Esophagus (tissue), 2 donors: ENCODE measurements around the gene IKBKG. TPM values are rescaled to one million over a fixed set of nuclear protein-coding genes. Genes with fewer than 3 reads are reported as not detected.
"Not testable (repeated sequence)": the region's sequence is repeated elsewhere in the genome, so short reads cannot be mapped to it uniquely, and the experiment has no call there.

Source experiments
- H3K27ac ChIP-seq, 2 donors: one replicate each; pipeline ENCODE4 v1.5.1; 2013; ENCODE audit warnings: low read depth in 2 of 2, mild to moderate bottlenecking in 2 of 2, inconsistent platforms in 1 of 2, low read length in 1 of 2, moderate library complexity in 1 of 2
- H3K27me3 ChIP-seq, 2 donors: one replicate each; pipeline ENCODE4 v1.6.1; 2013; ENCODE audit warnings: low read length in 2 of 2, control low read depth in 1 of 2, mild to moderate bottlenecking in 1 of 2; ENCODE audit not compliant: insufficient read depth in 2 of 2, control insufficient read depth in 1 of 2
- H3K36me3 ChIP-seq, 2 donors: one replicate each; pipeline ENCODE4 v1.6.1; 2013; ENCODE audit warnings: low read length in 1 of 2; ENCODE audit not compliant: control insufficient read depth in 2 of 2, insufficient read depth in 2 of 2
- H3K4me1 ChIP-seq, 2 donors: one replicate each; pipeline ENCODE4 v1.6.1; 2013; ENCODE audit warnings: low read length in 1 of 2; ENCODE audit not compliant: control insufficient read depth in 2 of 2, insufficient read depth in 2 of 2
- H3K4me3 ChIP-seq, 2 donors: one replicate each; pipeline ENCODE4 v1.5.1; 2013; ENCODE audit warnings: low read length in 2 of 2, mild to moderate bottlenecking in 2 of 2, low read depth in 1 of 2, moderate library complexity in 1 of 2
- H3K9me3 ChIP-seq, 2 donors: one replicate each; pipeline ENCODE4 v1.6.1; 2013; ENCODE audit warnings: mild to moderate bottlenecking in 2 of 2, low read depth in 1 of 2, low read length in 1 of 2, moderate library complexity in 1 of 2; ENCODE audit not compliant: control insufficient read depth in 2 of 2, insufficient read depth in 1 of 2
- WGBS, 2 donors: extraction: QIAGEN DNeasy Blood & Tissue Kit; methylation state at CpG; one replicate each; pipeline ENCODE4 v1.1.7; 2013; 5-methylcytosine and 5-hydroxymethylcytosine counted together
- polyA plus RNA-seq, 2 donors: library from polyadenylated mRNA; stranded (reverse); fragments of 200-250 nt; gene quantifications; one replicate each; pipeline ENCODE4 v1.2.3, GENCODE V29; 2013
- donor health status: healthy with polysubstance abuse.
- donor health status: Bipolar disorder and iron deficiency.

IKBKG gene
- polyA plus RNA-seq, 2 donors = 16.2 to 19.7 TPM

DNA sequence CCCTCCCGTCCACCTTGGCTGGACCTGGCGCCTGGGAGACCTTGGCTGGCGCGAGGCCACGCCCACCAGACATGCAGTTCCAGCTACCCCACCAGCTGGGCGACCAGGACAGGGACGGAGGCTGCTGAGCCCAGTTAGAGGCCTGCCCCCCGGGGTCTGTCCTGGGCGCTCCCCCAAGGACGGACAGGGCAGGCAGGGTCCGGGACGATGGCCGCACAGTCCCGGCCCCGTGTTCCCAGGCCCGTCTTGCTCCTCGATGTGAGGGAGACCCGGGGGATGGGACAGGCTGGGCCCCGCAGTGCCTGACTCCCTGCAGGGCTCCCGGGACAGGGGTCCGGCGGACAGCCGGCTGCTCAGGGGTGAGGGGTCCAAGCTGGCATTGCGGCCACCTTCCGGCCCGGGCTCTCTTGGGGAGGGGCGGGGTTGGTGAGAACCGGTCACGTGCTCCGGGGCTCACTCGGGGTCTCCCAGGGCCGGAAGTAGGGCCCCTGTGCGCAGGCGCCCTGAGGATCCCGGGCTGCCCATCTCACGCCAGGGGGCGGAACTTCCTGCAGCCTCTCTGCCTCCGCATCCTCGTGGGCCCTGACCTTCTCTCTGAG, 37.3 kb downstream of the IKBKG start, which contains the start of gene CTAG1A:
CTAG1A (plus strand) TSS at position 549 of the 599 bp plus-strand sequence. CDS start 74 bp downstream, outside the sequence.
- not testable (repeated sequence) for H3K4me3 ChIP-seq, H3K36me3 ChIP-seq, H3K27ac ChIP-seq, H3K4me1 ChIP-seq, H3K27me3 ChIP-seq, H3K9me3 ChIP-seq
- no CpG with 5 or more reads among the region's 39 CpGs for WGBS, 2 donors

DNA sequence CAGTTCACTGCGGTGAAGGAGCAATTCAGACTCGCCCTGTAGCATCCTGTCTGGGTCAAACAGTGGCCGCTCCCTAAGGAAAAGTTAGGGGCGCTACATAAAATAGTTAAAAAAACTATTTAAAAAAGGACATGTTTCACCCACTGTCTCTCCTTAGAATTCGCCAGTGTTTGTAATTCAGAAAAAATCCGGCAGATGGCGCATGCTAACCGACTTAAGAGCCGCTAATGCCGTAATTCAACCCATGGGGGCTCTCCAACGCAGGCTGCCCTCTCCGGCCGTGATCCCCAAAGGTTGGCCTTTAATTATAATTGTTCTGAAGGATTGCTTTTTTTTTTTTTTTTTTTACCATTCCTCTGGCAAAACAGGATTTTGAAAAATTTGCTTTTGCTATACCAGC, 43.0 kb downstream of the IKBKG start:
- not testable (repeated sequence) for H3K9me3 ChIP-seq, H3K27me3 ChIP-seq, H3K4me1 ChIP-seq, H3K36me3 ChIP-seq, H3K4me3 ChIP-seq, H3K27ac ChIP-seq
- WGBS, 2 donors = 62% methylated on average over 4 of the region's 13 CpGs; no CpG with 5 or more reads in 1 of the 2 donors

DNA sequence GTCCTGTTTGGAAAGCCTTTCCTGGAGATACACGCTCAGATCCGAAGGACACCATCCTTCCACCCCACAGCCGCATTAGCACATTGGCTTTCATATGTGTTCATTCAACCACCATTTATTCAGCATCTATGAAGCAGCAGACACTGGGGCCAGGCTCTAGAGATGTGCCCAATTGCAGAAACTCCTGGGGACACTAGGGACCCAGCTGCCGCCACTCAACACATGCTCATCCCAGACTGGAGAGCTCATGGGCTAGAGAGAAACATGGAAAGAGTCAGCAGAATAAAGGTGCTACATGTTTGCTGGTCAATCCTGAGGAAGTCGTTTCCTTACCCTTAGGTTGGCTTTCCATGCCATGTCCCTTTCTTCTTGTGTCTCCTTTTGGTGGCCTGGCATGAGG, 45.1 kb downstream of the IKBKG start:
- 87 to 92% methylated on average over 5 of the region's 5 CpGs for WGBS, 2 donors
- H3K27ac ChIP-seq = no peak overlapping the region

DNA sequence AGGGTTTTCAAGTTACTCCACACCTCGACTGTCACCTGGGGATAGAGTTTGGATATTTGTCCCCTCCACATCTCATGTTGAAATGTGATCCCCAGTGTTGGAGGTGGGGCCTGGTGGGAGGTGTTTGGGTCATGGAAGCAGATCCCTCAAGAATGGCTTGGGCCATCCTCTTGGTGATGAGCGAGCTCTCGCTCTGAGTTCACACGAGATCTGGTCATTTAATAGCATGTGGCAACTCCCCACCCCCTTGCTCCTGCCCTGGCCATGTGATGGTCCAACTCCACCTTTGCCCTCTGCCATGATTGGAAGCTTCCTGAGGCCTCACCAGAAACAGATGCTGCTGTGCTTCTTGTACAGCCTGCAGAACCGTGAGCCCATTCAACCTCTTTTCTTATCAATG, 45.8 kb downstream of the IKBKG start:
- Histone ChIP-seq H3K27me3 (no peaks in the 10 kb centered on the region), H3K9me3 (no peaks in the 10 kb centered on the region), H3K36me3 (no peaks in the 10 kb centered on the region), H3K4me3 (no peak overlapping the region), H3K4me1 (no peaks in the 10 kb centered on the region), H3K27ac (no peak overlapping the region)
- 81 to 94% methylated on average over 5 of the region's 5 CpGs for WGBS, 2 donors

More for the DNA sequence above, 45.1 kb downstream of the IKBKG start:
- Histone ChIP-seq H3K9me3 (no peaks in the 10 kb centered on the region), H3K27me3 (no peaks in the 10 kb centered on the region), H3K4me3 (no peak overlapping the region), H3K36me3 (no peaks in the 10 kb centered on the region), H3K4me1 (no peaks in the 10 kb centered on the region)

DNA sequence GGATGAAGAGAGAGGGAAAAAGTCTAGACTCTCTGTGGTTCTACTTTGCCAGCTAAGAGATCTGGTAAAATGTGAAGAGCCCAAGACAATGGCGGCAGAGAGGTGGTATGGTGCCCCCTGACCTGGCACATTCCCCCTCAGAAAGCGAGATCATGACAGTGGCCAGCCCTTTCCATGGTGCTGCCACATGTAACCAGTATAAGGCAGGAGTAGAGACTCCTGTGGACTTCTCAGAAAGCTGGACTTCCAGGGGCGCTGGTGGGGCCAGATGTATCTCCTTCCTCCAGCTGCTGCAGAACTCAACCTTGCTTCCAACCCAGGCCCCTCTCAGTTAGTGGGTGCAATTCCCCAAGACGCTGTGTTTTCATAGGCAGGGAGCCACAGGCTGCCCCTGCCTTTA, 47.1 kb downstream of the IKBKG start:
- 66 to 93% methylated on average over 4 of the region's 4 CpGs for WGBS, 2 donors
- Histone ChIP-seq H3K27ac (no peak overlapping the region), H3K27me3 (no peaks in the 10 kb centered on the region), H3K4me1 (peaks cover 0 to under 1% of the 10 kb centered on the region in 2 donors), H3K36me3 (no peaks in the 10 kb centered on the region), H3K4me3 (no peak overlapping the region), H3K9me3 (peaks cover 0 to 3% of the 10 kb centered on the region in 2 donors)

DNA sequence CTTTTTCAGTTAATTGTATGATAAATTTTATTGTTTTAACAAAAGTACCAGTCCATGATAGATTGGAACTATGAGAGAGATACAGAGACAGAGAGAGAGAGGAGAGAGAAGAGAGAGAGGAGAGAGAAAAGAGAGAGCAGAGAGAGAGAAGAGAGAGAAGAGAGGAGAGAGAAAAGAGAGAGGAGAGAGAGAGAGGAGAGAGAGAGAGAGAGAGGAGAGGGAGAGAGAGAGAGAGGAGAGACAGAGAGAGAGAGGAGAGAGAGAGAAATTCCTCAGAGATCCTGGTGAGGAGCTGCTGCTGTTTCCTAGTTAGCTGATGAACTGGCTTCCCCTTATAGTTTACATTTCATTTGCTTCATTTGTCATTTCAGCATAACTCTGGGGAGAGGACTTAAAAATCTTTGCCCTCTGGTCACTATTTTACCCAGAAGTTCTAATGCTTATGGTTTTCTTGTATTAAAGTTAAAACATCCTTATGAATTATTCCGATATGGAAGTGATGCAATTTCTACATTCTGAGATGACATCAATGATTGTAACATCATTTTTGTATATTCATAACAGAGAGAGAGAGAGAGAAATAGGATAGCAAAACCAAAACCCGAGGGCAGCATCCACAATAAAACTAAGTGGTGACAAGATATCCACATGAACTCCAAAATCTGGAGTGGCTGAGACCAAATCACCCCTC, 48.3 kb downstream of the IKBKG start:
- Histone ChIP-seq H3K27ac (no peak overlapping the region), H3K36me3 (no peaks in the 10 kb centered on the region), H3K9me3 (peaks cover 0 to 6% of the 10 kb centered on the region in 2 donors), H3K4me3 (no peak overlapping the region), H3K27me3 (no peaks in the 10 kb centered on the region), H3K4me1 (peaks cover 0 to 2% of the 10 kb centered on the region in 2 donors)
- WGBS, 2 donors = 33 to 56% methylated on average over 2 of the region's 2 CpGs

DNA sequence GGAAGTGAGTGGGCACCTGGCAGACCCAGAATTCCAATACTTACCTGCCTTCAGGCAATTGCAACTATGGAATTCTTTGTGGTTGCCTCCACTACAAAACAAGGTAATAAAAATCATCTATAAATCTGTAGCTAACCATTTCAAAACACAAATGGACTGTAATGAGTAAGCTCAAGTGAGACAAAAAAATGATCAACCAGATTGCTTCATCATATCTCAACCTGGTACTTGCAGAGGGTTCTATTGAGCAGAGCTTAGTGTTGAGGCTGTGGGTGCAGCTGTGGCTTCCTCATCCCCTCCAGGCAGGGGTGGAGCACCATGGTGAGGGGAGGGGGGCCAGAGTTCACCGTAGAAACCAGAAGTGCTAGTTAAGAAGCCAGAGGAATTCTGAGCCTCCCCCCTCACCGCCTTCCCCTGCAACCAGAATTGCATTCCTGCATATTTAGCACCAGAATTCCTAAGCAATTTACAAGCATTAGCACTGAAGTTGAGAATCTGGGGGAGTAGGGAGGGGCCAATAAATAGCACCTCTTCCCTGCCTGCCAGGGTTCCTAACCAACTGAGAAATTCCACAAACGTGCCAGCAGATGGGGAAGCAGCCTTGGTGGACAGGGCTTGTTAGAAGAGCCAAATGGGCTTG, 49.0 kb downstream of the IKBKG start:
- Histone ChIP-seq H3K27ac (no peak overlapping the region), H3K36me3 (no peaks in the 10 kb centered on the region), H3K4me3 (no peak overlapping the region), H3K4me1 (peaks cover 0 to 2% of the 10 kb centered on the region in 2 donors), H3K9me3 (peaks cover 0 to 6% of the 10 kb centered on the region in 2 donors), H3K27me3 (no peaks in the 10 kb centered on the region)
- WGBS, 2 donors = 11 to 22% methylated on average over 3 of the region's 3 CpGs

DNA sequence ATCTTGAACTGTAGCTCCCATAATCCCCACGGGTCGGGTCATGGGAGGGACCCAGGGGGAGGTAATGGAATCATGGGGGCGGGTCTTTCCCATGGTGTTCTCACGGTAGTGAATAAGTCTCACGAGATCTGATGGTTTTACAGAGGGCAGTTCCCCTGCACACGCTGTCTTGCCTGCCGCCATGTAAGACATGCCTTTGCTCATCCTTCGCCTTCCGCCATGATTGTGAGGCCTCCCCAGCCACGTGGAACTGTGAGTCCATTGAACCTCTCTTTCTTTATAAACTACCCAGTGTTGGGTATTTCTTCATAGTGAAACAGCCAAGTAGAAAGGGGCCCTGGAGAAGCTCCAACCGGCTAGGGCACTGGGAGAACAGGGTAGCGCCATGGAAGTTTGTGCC, 49.8 kb downstream of the IKBKG start:
- Histone ChIP-seq H3K9me3 (peaks cover 0 to 6% of the 10 kb centered on the region in 2 donors), H3K36me3 (no peaks in the 10 kb centered on the region), H3K4me3 (no peak overlapping the region), H3K27ac (no peak overlapping the region), H3K4me1 (peaks cover 0 to 2% of the 10 kb centered on the region in 2 donors), H3K27me3 (no peaks in the 10 kb centered on the region)
- WGBS, 2 donors = 84% methylated on average over 12 of the region's 12 CpGs

DNA sequence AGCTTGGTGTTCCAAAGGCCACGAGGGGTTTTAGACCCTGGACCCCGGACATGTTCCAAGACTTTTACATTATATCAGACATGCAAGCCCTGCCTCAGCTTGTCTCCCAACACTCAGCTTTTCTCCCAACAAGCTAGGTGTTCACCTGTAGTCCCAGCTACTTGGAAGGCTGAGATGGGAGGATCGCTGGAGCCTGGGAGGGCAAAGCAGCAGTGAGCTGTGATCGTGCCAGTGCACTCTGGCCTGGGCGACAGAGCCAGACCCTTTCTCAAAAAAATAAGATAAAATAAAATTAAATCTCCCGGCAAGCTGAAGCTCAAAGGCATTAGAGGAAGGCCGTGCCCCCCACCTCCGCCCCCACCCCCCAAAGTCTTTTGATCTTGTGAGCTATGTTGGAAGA, 51.2 kb downstream of the IKBKG start:
- H3K9me3 ChIP-seq = peaks cover 0 to 6% of the 10 kb centered on the region in 2 donors
- no peaks in the 10 kb centered on the region for H3K27me3 ChIP-seq
- 85 to 90% methylated on average over 8 of the region's 8 CpGs for WGBS, 2 donors
- H3K27ac ChIP-seq = no peak overlapping the region
- no peak overlapping the region for H3K4me3 ChIP-seq
- no peaks in the 10 kb centered on the region for H3K36me3 ChIP-seq
- peaks cover 0 to 2% of the 10 kb centered on the region in 2 donors for H3K4me1 ChIP-seq
